OCI-LY3 (cell line): ENCODE results near the gene PTPN5.

Experiments
- EZH2phosphoT487 ChIP-seq: fragments of 200-600 bp; shearing (Covaris generic); IDR thresholded peaks from 2 replicates; pipeline ENCODE4 v1.6.1; 2018; ENCODE audit warnings: antibody characterized with exemption, mixed run types, low read depth
- TF ChIP-seq, protein P1 (sequence below): fragments of 200-600, 300-600 bp; sonication (generic); IDR thresholded peaks from 2 replicates; pipeline ENCODE4 v1.5.1; 2014; ENCODE audit warnings: antibody characterized with exemption, low read length, low read depth

DNA sequence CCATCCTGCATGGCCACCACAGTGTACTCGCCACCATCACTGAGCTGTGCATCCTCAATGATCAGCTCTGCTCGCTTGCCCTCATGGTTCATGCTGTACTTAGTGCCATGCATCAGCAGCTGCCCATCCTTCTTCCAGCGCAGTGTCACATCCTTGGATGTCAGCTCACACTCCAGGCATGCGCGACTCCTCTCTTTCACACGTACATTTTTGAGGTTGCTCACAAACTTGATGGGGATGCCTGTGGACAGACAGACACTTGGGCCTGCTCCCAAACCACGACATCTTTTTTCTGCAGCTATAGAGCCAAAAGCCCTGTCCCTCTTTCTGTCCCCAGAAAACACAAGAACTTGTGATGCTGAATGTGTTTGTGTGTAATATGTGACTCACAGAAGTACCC is 76.1 kb downstream of the PTPN5 start:
- TF ChIP-seq, protein P1, sequence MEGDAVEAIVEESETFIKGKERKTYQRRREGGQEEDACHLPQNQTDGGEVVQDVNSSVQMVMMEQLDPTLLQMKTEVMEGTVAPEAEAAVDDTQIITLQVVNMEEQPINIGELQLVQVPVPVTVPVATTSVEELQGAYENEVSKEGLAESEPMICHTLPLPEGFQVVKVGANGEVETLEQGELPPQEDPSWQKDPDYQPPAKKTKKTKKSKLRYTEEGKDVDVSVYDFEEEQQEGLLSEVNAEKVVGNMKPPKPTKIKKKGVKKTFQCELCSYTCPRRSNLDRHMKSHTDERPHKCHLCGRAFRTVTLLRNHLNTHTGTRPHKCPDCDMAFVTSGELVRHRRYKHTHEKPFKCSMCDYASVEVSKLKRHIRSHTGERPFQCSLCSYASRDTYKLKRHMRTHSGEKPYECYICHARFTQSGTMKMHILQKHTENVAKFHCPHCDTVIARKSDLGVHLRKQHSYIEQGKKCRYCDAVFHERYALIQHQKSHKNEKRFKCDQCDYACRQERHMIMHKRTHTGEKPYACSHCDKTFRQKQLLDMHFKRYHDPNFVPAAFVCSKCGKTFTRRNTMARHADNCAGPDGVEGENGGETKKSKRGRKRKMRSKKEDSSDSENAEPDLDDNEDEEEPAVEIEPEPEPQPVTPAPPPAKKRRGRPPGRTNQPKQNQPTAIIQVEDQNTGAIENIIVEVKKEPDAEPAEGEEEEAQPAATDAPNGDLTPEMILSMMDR, result no peak
- TF ChIP-seq EZH2phosphoT487, result no peak
